ENCODE measurements around the gene AP3B2. TPM values are rescaled to one million over a fixed set of nuclear protein-coding genes. Genes with fewer than 3 reads are reported as not detected.

AP3B2 gene
- total and polyA plus RNA-seq, 8 donors, result 1.6 to 19.1 (median 3.2) TPM

DNA sequence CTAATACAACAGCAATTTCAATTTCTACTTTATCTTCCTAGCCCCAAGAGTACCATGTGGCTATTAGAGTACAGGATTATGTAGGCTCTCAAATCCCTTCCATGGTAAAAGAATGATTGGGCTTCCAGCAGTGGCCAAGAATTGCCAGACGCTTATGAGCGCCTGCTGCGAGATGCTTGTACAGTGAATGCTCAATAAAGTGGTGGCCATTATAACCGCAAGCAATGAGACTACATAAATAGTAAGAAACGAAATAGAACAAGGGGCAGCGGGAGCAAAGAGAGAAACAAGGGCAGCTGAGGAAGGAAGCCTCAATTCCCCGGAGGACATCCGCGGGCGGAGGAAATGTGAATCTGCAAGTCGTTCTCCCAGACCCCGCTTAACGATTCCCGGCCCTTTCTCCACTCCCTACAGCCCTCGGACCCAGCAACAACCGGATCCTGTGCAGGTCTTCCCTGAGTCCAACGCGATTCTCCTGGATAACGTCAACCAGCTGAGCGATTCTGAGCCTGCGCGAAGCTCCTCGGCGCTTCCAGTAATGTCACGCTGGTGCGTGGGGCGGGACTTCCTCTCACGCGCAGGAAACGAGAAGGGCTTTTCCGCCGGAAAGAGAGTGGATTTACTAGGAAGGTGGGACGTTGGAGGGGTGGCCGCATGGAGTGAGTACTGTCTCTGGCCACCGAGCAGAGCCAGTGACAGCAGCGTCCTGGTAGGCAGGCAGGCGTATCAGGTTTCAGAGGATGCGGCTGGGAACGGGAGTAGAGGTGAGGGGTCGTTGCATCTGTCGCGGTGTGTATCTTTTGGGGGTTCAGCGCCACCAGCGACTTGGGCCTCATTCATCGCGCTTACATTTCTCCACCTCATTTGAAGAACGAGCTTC, 40.5 kb upstream of the AP3B2 start:
- WGBS, 2 donors, result 0 to 1% methylated on average over 44 to 47 of the region's 47 CpGs
- intact Hi-C loops (cut with DNase I), result no loop called here
- no peak for FAIRE-seq

DNA sequence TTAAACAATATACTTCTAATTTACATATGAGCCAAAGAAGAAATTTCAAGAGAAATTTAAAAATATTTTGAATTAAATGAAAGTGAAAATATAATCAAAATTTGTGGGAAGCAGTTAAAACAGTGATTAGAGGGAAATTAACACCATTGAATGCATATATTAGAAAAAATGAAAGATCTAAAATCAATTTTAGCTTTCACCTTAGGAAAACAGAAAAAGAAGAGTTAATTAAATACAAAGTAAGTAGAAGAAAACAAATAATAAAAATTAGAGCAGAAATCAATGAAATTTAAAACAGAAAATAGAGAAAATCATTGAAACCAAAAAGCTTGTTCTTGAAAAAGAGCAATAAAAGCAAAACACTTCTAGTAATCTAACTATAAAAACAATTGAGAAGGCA, 38.6 kb upstream of the AP3B2 start:
- no peak for DNase-seq

More for the DNA sequence above, 40.5 kb upstream of the AP3B2 start:
- Histone ChIP-seq H3K9me3 (no peaks in the 10 kb centered on the region), H3K4me3 (peak overlapping the region; percentile 52 to 82 (median 74)), H3K4me1 (peaks cover 0 to 14% (median 0%) of the 10 kb centered on the region in 3 donors), H3K36me3 (peaks cover 0 to 11% (median 6%) of the 10 kb centered on the region in 3 donors), H3K27ac (peak overlapping the region; percentile 61 to 97 (median 76)), H3K27me3 (no peaks in the 10 kb centered on the region)
- ATAC-seq, result peak; percentile 97 to 99 (median 99)
- TF ChIP-seq, protein P1, sequence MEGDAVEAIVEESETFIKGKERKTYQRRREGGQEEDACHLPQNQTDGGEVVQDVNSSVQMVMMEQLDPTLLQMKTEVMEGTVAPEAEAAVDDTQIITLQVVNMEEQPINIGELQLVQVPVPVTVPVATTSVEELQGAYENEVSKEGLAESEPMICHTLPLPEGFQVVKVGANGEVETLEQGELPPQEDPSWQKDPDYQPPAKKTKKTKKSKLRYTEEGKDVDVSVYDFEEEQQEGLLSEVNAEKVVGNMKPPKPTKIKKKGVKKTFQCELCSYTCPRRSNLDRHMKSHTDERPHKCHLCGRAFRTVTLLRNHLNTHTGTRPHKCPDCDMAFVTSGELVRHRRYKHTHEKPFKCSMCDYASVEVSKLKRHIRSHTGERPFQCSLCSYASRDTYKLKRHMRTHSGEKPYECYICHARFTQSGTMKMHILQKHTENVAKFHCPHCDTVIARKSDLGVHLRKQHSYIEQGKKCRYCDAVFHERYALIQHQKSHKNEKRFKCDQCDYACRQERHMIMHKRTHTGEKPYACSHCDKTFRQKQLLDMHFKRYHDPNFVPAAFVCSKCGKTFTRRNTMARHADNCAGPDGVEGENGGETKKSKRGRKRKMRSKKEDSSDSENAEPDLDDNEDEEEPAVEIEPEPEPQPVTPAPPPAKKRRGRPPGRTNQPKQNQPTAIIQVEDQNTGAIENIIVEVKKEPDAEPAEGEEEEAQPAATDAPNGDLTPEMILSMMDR (IDR thresholded peaks at IDR 0.05), result no peak
- peak; percentile 81 to 94 (median 90) for DNase-seq

DNA sequence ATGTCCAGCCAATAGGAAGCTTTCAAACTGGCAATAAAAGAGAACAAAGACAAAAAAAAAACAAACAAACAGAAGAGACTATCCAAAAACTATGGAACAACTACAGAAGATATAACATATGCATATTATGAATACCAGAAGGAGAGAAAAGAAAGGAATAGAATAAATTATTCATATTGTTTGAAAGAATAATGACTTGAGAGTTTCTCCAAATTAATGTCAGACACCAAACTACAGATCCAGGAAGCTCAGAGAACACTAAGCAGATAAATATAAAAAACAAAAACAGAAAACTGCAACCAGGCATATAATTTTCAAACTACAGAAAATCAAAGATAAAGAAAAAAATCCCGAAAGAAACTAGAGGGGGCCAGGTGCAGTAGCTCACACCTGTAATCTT, 34.1 kb upstream of the AP3B2 start:
- Histone ChIP-seq H3K27me3 (no peaks in the 10 kb centered on the region), H3K4me1 (no peaks in the 10 kb centered on the region), H3K9me3 (no peaks in the 10 kb centered on the region), H3K4me3 (no peak overlapping the region), H3K27ac (no peak overlapping the region), H3K36me3 (no peaks in the 10 kb centered on the region)
- no peak for FAIRE-seq
- no peak for DNase-seq
- 75 to 85% methylated on average over 1 of the region's 1 CpG for WGBS, 2 donors
- intact Hi-C loops (cut with DNase I), result no loop called here
- no peak for ATAC-seq
- TF ChIP-seq, protein P1 (IDR thresholded peaks at IDR 0.05), result no peak

More for the DNA sequence above, 38.6 kb upstream of the AP3B2 start:
- peaks cover 0 to 14% (median 0%) of the 10 kb centered on the region in 3 donors for H3K4me1 ChIP-seq
- H3K27ac ChIP-seq, result no peak overlapping the region
- intact Hi-C loops (cut with DNase I), result no loop called here
- FAIRE-seq, result no peak
- no peaks in the 10 kb centered on the region for H3K36me3 ChIP-seq
- H3K9me3 ChIP-seq, result no peaks in the 10 kb centered on the region
- ATAC-seq, result no peak
- TF ChIP-seq, protein P1 (IDR thresholded peaks at IDR 0.05), result no peak
- H3K27me3 ChIP-seq, result no peaks in the 10 kb centered on the region
- H3K4me3 ChIP-seq, result no peak overlapping the region

DNA sequence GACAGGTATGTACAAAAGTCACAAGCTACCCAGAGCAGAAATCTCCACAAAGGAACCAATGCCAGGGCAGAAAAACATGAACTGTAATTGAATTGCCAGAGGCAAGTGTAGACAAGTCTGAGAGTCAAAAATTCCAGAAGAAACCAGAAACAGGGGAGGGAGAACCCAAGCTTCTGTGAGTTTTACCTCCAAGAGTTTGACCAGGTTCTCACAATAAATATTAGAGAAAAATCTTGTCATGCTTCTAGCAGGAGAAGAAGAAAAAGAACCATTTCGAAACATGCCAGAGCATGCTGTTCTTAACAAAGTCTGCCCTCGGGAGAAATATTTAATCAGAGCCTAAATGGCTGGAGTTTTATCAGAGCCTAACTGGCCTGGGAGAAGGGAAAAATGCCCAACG, 32.5 kb upstream of the AP3B2 start:
- FAIRE-seq, result no peak
- DNase-seq, result no peak
- H3K27me3 ChIP-seq, result no peaks in the 10 kb centered on the region
- TF ChIP-seq, protein P1 (IDR thresholded peaks at IDR 0.05), result no peak
- H3K27ac ChIP-seq, result no peak overlapping the region
- intact Hi-C loops (cut with DNase I), result no loop called here
- 82 to 92% methylated on average over 3 of the region's 3 CpGs for WGBS, 2 donors
- ATAC-seq, result no peak
- no peaks in the 10 kb centered on the region for H3K9me3 ChIP-seq
- no peaks in the 10 kb centered on the region for H3K36me3 ChIP-seq
- H3K4me1 ChIP-seq, result no peaks in the 10 kb centered on the region
- no peak overlapping the region for H3K4me3 ChIP-seq

DNA sequence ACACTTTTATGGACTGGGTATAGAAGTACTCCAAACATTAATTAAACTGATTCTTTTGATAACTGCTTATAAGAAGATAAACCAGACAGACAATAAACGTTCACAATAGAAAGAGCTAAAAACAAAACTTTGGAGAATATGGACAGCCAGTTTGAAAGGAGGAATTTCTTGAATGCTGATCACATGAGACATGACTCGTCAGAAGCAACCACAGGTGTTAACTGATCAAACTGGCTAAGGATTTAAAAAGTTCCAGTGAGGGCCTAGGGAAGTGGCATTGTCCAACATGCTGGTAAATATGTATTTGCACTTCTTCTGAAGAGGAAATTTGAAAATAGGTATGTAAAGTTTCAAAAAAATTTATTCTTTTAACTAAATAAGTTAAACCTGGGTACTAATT, 29.4 kb upstream of the AP3B2 start:
- no peak for FAIRE-seq
- WGBS, 2 donors, result 54 to 72% methylated on average over 2 of the region's 2 CpGs
- no peaks in the 10 kb centered on the region for H3K4me1 ChIP-seq

More for the DNA sequence above, 29.4 kb upstream of the AP3B2 start:
- ATAC-seq (no peak), DNase-seq (no peak)
- TF ChIP-seq, protein P1 (IDR thresholded peaks at IDR 0.05), result no peak
- Histone ChIP-seq H3K36me3 (no peaks in the 10 kb centered on the region), H3K27me3 (no peaks in the 10 kb centered on the region), H3K27ac (no peak overlapping the region), H3K9me3 (no peaks in the 10 kb centered on the region), H3K4me3 (no peak overlapping the region)
- intact Hi-C loops (cut with DNase I), result no loop called here

Data from pancreas (tissue), 10 donors.